MM.1S (cell line): ENCODE data around the gene COMT.

Experiments
- DNase-seq: peaks from one replicate; pipeline ENCODE4 v3.0.0-alpha.2; 2015
- H2AFZ ChIP-seq: fragments of 300-600 bp; sonication (generic); 2 replicates; pipeline ENCODE4 v1.6.0; 2016; ENCODE audit warnings: antibody characterized with exemption, low read length
- H3F3A ChIP-seq: fragments of 300-600 bp; sonication (generic); 2 replicates; pipeline ENCODE4 v1.6.1; 2016; ENCODE audit warnings: mild to moderate bottlenecking, antibody characterized with exemption, low read length, moderate library complexity, mixed read lengths; ENCODE audit not compliant: insufficient read depth
- H3K27ac ChIP-seq: fragments of 300-600 bp; sonication (generic); 2 replicates; pipeline ENCODE4 v1.5.1; 2016; ENCODE audit warnings: mild to moderate bottlenecking, low read length
- H3K27me3 ChIP-seq: fragments of 300-600 bp; sonication (generic); replicated peaks from 2 replicates; pipeline ENCODE4 v1.6.0; 2016; ENCODE audit warnings: low read length; ENCODE audit not compliant: insufficient read depth
- H3K36me3 ChIP-seq: fragments of 300-600 bp; sonication (generic); replicated peaks from 2 replicates; pipeline ENCODE4 v1.6.1; 2016; ENCODE audit warnings: mild to moderate bottlenecking, low read length, mixed read lengths; ENCODE audit not compliant: insufficient read depth
- H3K4me1 ChIP-seq: fragments of 300-600 bp; sonication (generic); 2 replicates; pipeline ENCODE4 v1.6.1; 2016; ENCODE audit warnings: low read length, mixed read lengths
- H3K4me2 ChIP-seq: fragments of 300-600 bp; sonication (generic); 2 replicates; pipeline ENCODE4 v1.6.0; 2016; ENCODE audit warnings: low read depth, low read length
- H3K4me3 ChIP-seq: fragments of 300-600 bp; sonication (generic); 2 replicates; pipeline ENCODE4 v1.5.1; 2016; ENCODE audit warnings: low read length, mixed read lengths
- H3K79me2 ChIP-seq: fragments of 300-600 bp; sonication (generic); 2 replicates; pipeline ENCODE4 v1.6.1; 2016; ENCODE audit warnings: mixed run types, low read length, mixed read lengths
- H3K9ac ChIP-seq: fragments of 300-600 bp; sonication (generic); 2 replicates; pipeline ENCODE4 v1.6.1; 2016; ENCODE audit warnings: low read length, mixed read lengths
- H3K9me2 ChIP-seq: fragments of 300-600 bp; sonication (generic); replicated peaks from 2 replicates; pipeline ENCODE4 v1.6.1; 2016; ENCODE audit warnings: mild to moderate bottlenecking, low read length, mixed read lengths; ENCODE audit not compliant: insufficient read depth
- H3K9me3 ChIP-seq: fragments of 300-600 bp; sonication (generic); replicated peaks from 2 replicates; pipeline ENCODE4 v1.6.1; 2016; ENCODE audit warnings: mild to moderate bottlenecking, low read length, mixed read lengths; ENCODE audit not compliant: insufficient read depth
- H4K20me1 ChIP-seq: fragments of 300-600 bp; sonication (generic); 2 replicates; pipeline ENCODE4 v1.6.1; 2016; ENCODE audit warnings: mild to moderate bottlenecking, low read length, moderate library complexity, mixed read lengths; ENCODE audit not compliant: insufficient read depth
- EZH2 ChIP-seq: fragments of 300-600 bp; sonication (generic); optimal IDR thresholded peaks from 2 replicates; pipeline ENCODE3; 2017; ENCODE audit warnings: low read depth, mild to moderate bottlenecking, antibody characterized with exemption, low read length, mixed read lengths
- EZH2phosphoT487 ChIP-seq: fragments of 300-600 bp; sonication (generic); IDR thresholded peaks from 2 replicates; pipeline ENCODE4 v1.6.1; 2018; ENCODE audit warnings: antibody characterized with exemption, low read length
- TF ChIP-seq, protein P1 (sequence below): fragments of 300-600 bp; sonication (generic); IDR thresholded peaks from 2 replicates; pipeline ENCODE4 v1.5.1; 2016; ENCODE audit warnings: antibody characterized with exemption, low read length, mixed read lengths

COMT gene

DNA sequence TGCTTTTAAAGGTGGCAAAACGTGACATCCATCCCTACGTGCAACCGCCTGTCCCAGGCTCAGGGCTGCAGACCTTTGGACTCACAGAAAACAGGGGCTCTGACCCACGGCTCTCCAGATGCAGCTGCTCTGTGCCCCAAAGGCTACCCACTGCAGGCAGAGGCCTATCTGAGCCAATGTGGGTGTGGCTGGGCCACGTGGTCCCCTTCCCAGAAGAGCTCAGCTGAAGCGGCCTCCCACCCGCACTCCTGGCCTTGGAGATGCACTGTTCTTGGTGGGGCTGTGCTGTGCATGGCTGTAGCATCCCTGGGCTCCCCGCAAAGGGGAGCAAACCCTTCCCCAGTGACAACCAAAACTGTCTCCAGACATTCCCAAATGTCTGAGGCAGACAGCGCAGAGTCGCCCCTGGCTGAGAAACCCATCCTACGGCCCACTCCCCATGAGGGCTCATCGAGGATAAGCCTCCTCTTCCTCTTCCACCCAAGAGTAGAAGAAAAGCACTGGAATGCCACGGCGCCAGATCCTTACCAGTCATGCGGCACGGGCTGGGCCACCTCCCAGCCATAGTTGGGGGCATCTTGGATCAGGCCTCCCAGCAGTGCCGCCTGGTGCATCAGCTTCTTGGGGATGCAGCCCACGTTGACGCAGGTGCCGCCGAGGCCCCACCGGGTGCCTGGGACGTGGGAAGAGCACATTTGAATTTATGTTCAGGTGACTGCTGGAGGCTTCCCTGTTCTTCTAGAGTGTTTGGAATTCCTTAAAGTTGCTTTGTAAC is 23.1 kb upstream of the COMT start:
- no peak overlapping the region for H3K27ac ChIP-seq
- no peaks in the 10 kb centered on the region for H3K27me3 ChIP-seq
- no peak overlapping the region for H3K9ac ChIP-seq
- no peaks in the 10 kb centered on the region for H3F3A ChIP-seq
- H3K9me2 ChIP-seq = no peaks in the 10 kb centered on the region
- H3K9me3 ChIP-seq = no peaks in the 10 kb centered on the region
- no peaks in the 10 kb centered on the region for H4K20me1 ChIP-seq
- peaks cover 14% of the 10 kb centered on the region for H3K4me1 ChIP-seq
- no peaks in the 10 kb centered on the region for H3K79me2 ChIP-seq
- DNase-seq = no peak
- TF ChIP-seq, protein P1, sequence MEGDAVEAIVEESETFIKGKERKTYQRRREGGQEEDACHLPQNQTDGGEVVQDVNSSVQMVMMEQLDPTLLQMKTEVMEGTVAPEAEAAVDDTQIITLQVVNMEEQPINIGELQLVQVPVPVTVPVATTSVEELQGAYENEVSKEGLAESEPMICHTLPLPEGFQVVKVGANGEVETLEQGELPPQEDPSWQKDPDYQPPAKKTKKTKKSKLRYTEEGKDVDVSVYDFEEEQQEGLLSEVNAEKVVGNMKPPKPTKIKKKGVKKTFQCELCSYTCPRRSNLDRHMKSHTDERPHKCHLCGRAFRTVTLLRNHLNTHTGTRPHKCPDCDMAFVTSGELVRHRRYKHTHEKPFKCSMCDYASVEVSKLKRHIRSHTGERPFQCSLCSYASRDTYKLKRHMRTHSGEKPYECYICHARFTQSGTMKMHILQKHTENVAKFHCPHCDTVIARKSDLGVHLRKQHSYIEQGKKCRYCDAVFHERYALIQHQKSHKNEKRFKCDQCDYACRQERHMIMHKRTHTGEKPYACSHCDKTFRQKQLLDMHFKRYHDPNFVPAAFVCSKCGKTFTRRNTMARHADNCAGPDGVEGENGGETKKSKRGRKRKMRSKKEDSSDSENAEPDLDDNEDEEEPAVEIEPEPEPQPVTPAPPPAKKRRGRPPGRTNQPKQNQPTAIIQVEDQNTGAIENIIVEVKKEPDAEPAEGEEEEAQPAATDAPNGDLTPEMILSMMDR = no peak
- TF ChIP-seq EZH2phosphoT487 = no peak
- TF ChIP-seq EZH2 = no peak
- no peak overlapping the region for H2AFZ ChIP-seq
- no peaks in the 10 kb centered on the region for H3K36me3 ChIP-seq
- H3K4me2 ChIP-seq = no peak overlapping the region
- H3K4me3 ChIP-seq = no peak overlapping the region

DNA sequence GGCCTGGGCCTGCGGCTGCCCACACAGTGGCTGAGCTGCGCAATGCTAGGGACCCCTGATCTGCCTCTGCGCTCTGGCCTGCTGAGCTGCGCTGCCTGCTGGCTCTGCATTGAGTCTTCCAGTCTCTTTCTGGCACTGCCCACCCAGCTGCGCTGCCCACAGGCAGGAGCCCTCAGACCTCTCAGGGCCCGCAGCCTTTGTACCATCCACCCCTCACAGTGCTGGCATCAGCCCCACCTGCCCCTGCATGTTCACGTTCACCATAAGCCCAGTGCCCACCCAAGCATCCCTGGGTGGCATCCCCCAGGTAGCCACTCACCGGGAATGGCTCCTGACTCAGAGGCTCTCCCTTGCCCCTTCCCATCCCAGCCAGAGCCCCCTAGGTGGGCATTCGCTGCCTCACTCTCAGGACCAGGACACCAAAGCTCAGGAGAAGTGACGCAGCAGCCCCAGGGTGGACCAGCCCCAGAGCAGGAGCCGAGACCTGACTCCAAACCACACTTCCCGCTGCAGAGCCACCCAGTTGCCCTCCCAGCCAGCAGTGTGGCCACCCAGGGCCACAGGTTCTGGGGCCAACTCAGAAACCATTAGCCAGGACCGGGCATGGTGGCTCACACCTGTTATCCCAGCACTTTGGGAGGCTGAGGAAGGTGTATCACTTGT is 21.7 kb upstream of the COMT start:
- DNase-seq = no peak
- no peak overlapping the region for H3K27ac ChIP-seq
- no peaks in the 10 kb centered on the region for H3K79me2 ChIP-seq
- H3K9me2 ChIP-seq = no peaks in the 10 kb centered on the region
- H3K9me3 ChIP-seq = no peaks in the 10 kb centered on the region
- H3K27me3 ChIP-seq = no peaks in the 10 kb centered on the region
- TF ChIP-seq EZH2phosphoT487 (no peak), EZH2 (no peak)
- TF ChIP-seq, protein P1 = no peak
- H3K36me3 ChIP-seq = no peaks in the 10 kb centered on the region
- H2AFZ ChIP-seq = no peak overlapping the region
- H3F3A ChIP-seq = no peaks in the 10 kb centered on the region
- no peak overlapping the region for H3K4me2 ChIP-seq
- H3K4me3 ChIP-seq = no peak overlapping the region
- peaks cover 16% of the 10 kb centered on the region for H3K4me1 ChIP-seq
- no peak overlapping the region for H3K9ac ChIP-seq
- H4K20me1 ChIP-seq = no peaks in the 10 kb centered on the region

DNA sequence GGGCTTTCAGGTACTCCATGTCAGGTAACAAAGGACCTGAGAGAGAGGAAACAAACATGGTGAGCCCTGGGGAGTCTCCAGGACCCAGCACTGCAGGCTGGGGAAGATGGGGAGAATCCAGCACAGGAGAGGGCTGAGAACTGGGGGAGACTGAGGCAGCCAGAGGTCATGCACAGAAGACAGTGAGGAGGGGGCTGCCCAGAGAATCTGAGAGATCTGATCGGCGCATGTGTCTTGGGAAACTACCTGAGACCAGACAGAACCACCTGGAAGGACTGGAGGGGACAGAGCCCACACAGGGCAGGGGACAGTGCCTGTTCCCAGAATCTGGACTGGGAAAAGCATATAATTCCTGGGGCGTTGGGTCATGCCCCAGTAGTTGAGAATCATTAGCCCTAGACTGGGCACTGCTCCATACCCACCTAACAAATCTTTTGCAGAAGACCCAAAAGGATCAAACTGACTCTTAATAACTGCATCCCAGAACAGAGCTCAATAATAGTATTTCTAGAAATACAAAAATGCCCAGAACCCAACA is 20.0 kb upstream of the COMT start:
- Histone ChIP-seq H3K9ac (no peak overlapping the region), H3K27me3 (no peaks in the 10 kb centered on the region), H3K9me2 (no peaks in the 10 kb centered on the region), H3K4me2 (no peak overlapping the region), H2AFZ (no peak overlapping the region), H3K27ac (no peak overlapping the region), H3K79me2 (no peaks in the 10 kb centered on the region), H3K4me1 (peaks cover 16% of the 10 kb centered on the region), H3K9me3 (no peaks in the 10 kb centered on the region), H3K36me3 (no peaks in the 10 kb centered on the region), H3K4me3 (no peak overlapping the region), H3F3A (no peaks in the 10 kb centered on the region), H4K20me1 (no peaks in the 10 kb centered on the region)
- no peak for DNase-seq
- no peak for TF ChIP-seq EZH2phosphoT487
- TF ChIP-seq, protein P1 = no peak
- no peak for TF ChIP-seq EZH2
